Effector memory CD8-positive, alpha-beta T cell (primary cell): ENCODE measurements around the gene HOXC9.

ENCODE experiments used
- ATAC-seq: fragments of 150-1000 bp; cut with Tn5 transposase; replicated peaks from 2 replicates; pipeline ENCODE4 v1.10.0; 2021; ENCODE audit warnings: mild to moderate bottlenecking, moderate library complexity
- DNase-seq, 3 experiments: peaks; one replicate each; pipeline ENCODE4 v3.0.0; 2021
- H3K27ac Mint-ChIP-seq, 2 donors: one replicate each; pipeline ENCODE4 v1.8.0; 2022; ENCODE audit warnings: mild to moderate bottlenecking in 2 of 2, mixed read lengths in 2 of 2, moderate library complexity in 2 of 2
- H3K27me3 Mint-ChIP-seq, 2 donors: one replicate each; pipeline ENCODE4 v1.8.0; 2022; ENCODE audit warnings: mixed read lengths in 2 of 2
- H3K36me3 Mint-ChIP-seq: one replicate; pipeline ENCODE4 v1.8.0; 2022; ENCODE audit warnings: mild to moderate bottlenecking, moderate library complexity, mixed read lengths; ENCODE audit not compliant: insufficient read depth
- H3K4me1 Mint-ChIP-seq, 2 donors: one replicate each; pipeline ENCODE4 v1.8.0; 2022; ENCODE audit warnings: low read depth in 2 of 2, mixed read lengths in 2 of 2
- H3K4me3 Mint-ChIP-seq, 2 donors: one replicate each; pipeline ENCODE4 v1.8.0; 2022; ENCODE audit warnings: mild to moderate bottlenecking in 2 of 2, mixed read lengths in 2 of 2, moderate library complexity in 2 of 2
- H3K9me3 Mint-ChIP-seq, 2 donors: one replicate each; pipeline ENCODE4 v1.8.0; 2022; ENCODE audit warnings: mixed read lengths in 2 of 2

Gene HOXC9

DNA sequence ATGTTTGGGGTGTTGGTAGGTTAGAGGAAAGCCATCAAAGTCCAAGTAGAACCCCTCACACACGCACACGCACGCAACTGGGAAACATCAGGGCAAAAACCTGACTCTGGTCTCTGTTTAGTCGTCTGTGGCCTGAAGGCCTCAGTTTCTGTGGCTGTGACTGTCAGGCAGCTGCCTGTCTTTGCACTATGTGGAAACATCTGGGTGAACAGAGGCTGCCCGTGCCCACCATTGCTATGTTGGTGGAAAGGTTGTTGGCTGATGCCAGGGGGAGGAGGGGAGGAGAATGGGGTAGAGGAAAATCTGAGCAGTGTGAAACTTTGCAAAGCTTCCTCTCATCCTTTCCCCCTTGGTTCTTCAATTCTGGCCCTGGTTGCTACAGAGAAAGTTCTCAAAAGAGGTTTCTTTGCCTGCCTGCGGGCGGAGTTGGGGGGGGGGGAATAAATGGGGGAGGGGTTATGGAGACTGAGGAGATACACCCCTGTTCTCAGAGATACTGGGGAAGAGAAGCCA is 7.5 kb upstream of the HOXC9 start:
- Mint-ChIP-seq H3K36me3 (peaks cover 16% of the 10 kb centered on the region), H3K27ac (no peak overlapping the region), H3K4me1 (peaks cover 51 to 52% of the 10 kb centered on the region in 2 donors), H3K9me3 (no peaks in the 10 kb centered on the region), H3K27me3 (peaks cover 99 to 100% of the 10 kb centered on the region in 2 donors), H3K4me3 (no peak overlapping the region)
- ATAC-seq, result no peak
- DNase-seq, result no peak

DNA sequence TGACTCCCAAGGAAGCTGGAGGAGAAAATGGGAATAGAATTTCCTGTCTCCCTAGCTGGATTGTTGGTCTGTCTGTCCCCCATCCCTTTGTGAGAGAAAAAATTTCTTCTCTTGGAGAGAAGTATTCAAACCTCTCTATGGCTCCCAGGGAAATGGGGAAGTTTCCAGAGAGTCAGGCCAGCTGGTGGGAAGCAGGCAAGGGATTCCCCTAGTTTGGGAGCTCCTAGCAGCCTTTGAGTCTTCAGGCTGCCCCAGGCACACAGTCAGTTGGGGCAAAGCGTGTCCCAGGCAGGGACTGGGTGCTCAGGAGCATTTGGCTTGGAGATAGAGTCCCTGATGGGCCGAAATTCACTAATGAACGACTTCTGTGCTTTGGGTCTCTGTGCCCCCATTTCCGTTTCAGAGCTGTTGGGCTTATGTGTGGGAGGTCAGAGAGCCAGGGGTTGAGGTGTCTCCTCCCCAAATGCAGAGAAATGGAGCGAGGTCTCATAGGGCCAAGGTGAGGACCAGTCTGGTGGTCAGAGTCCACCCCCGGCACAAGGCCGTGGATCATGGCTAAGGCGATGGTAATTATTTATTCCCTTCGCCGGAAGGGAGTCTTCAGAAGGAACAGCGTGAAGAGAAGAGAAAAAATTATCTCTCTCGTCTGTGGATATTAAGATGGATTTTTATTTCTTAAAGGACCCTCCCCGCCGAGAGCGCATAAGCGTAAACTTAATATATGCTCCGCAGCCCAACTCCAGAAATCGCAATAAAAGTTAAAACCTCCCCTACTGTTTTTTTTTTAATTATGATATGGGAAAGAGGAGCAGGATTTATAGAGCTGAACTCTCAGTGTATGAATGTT is 6.6 kb upstream of the HOXC9 start:
- no peaks in the 10 kb centered on the region for H3K9me3 Mint-ChIP-seq
- ATAC-seq (no peak), DNase-seq (no peak)
- peaks cover 99 to 100% of the 10 kb centered on the region in 2 donors for H3K27me3 Mint-ChIP-seq
- H3K27ac Mint-ChIP-seq, result peak overlapping the region in 1 of 2 donors; percentile 22
- H3K36me3 Mint-ChIP-seq, result peaks cover 18% of the 10 kb centered on the region
- H3K4me3 Mint-ChIP-seq, result peak overlapping the region; percentile 78 to 88
- peaks cover 50 to 52% of the 10 kb centered on the region in 2 donors for H3K4me1 Mint-ChIP-seq

DNA sequence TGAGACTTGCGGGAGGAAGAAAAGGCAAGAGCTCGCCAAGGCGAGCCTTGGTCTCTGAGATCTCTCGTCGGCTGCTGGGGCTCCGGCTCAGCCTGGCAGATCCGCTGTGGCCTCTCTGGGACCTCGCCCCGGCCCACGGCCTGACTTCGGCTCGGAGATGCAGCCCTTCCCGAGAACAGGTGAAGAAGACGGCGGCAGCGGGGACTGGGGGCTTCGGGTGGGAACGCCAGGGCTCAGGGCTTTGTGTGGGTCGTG is 6.0 kb upstream of the HOXC9 start:
- Mint-ChIP-seq H3K4me1 (peaks cover 47 to 48% of the 10 kb centered on the region in 2 donors), H3K36me3 (peaks cover 21% of the 10 kb centered on the region), H3K27me3 (peaks cover 99 to 100% of the 10 kb centered on the region in 2 donors), H3K9me3 (no peaks in the 10 kb centered on the region), H3K27ac (peak overlapping the region in 1 of 2 donors; percentile 22), H3K4me3 (peak overlapping the region; percentile 78 to 88)
- DNase-seq (no peak), ATAC-seq (no peak)

DNA sequence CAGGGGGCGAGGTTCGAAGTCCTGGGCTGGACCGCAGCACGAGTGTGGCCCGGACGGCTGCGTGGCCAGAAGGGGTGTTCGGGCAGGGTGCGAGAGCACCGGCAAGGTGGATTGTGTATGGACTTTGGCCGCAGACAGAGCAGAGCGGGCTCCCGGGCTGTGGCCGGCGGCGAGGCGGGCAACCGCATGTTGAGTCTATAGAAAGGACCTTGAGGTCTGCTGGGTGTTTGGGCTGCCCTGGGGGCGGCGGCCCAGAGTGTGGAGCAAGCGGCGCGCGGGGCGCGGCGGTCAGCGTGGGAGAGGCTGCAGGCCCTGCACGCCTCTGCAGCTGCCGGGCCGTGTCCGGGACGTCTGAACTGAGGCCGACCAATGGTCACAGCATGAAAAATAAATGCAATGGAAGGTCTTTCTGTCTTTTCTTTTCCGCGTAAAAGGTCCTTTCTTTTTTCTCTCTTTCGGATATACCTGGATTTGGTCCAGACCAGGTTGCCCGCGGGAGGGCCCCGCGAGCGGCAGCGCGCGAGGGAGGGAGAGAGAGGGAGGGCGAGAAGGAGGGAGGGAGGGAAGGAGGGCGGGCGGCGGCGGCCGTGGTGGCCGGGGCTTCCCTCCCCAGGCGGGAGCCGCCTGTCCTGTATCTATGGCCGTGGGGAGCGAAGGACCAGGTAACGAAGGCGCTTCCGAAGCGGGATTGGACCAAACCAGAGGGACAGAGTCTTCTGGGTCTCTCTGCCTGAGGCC is 5.5 kb upstream of the HOXC9 start:
- H3K27ac Mint-ChIP-seq, result peak overlapping the region in 1 of 2 donors; percentile 22
- H3K9me3 Mint-ChIP-seq, result no peaks in the 10 kb centered on the region
- peaks cover 21% of the 10 kb centered on the region for H3K36me3 Mint-ChIP-seq
- peak overlapping the region; percentile 88 for H3K4me3 Mint-ChIP-seq
- H3K4me1 Mint-ChIP-seq, result peaks cover 43 to 44% of the 10 kb centered on the region in 2 donors
- ATAC-seq (no peak), DNase-seq (no peak)
- peaks cover 99 to 100% of the 10 kb centered on the region in 2 donors for H3K27me3 Mint-ChIP-seq

DNA sequence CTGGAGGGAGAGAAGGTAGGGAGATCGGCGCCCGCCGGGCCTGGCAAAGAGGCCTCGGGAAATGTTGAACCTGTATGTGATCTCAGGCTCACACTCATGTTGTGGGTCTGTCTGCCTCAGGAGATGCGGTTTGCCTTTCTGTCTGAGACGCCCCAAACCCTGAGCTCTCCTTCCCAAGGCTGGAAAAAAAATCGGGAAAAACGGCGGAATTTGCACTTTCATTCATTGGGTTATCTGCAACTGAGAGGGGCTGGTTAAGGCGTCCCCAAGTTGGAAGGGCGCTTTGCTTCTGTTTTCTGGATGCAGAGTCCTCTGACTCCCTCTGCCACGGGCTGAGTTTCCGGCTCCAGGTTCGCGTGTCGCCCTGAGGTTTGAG is 5.0 kb upstream of the HOXC9 start:
- Mint-ChIP-seq H3K36me3 (peaks cover 25% of the 10 kb centered on the region), H3K4me3 (peak overlapping the region; percentile 88), H3K27ac (no peak overlapping the region), H3K9me3 (no peaks in the 10 kb centered on the region), H3K4me1 (peaks cover 41 to 43% of the 10 kb centered on the region in 2 donors), H3K27me3 (peaks cover 99 to 100% of the 10 kb centered on the region in 2 donors)
- peak; percentile 52 for ATAC-seq
- DNase-seq, result no peak

DNA sequence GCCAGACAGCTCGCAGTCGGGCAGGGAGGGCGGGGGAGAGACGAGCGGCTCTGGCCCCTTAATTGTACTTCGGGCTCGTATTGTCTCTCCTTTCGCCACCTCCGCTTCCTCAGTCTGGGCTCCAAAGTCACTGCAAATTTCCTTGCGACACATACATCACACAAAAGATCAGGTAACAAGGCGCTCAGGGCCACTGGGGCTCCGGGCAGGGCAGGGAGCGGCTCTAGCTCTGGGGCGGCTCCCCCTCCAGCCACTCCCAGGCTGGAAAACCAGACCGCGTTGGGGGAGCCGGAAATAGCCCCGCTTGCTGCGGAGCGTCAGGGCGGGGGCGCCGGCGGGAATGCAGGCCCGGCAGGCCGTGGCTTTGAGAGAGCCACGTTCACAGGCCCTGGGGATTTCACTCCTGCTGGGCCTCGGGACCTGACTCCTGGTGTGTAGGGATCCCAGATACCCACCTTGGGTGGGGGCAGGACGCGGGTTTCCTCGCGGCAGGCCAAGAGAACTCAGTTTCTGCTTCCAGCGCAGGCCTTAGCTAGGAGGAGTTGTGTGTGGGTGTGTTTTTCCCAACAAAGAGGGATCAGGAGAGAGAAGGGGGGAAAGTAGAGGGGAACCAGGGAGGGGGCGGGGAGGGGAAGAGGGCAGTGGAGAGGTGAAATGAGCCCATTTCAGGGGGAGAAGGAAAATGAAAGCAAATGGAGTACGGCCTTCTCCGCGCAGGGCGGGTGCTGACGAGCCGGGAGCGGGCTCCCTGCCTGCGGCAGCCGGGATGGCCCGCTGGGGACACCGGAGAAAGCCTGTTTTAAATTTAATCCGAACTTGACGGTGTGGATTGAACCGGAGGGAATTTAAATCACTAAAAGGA is 4.4 kb upstream of the HOXC9 start:
- Mint-ChIP-seq H3K27me3 (peaks cover 99 to 100% of the 10 kb centered on the region in 2 donors), H3K9me3 (no peaks in the 10 kb centered on the region), H3K36me3 (peaks cover 23% of the 10 kb centered on the region), H3K27ac (peak overlapping the region; percentile 49 to 58), H3K4me3 (peak overlapping the region; percentile 88), H3K4me1 (peaks cover 34 to 36% of the 10 kb centered on the region in 2 donors)
- DNase-seq (no peak), ATAC-seq (peak; percentile 47)

DNA sequence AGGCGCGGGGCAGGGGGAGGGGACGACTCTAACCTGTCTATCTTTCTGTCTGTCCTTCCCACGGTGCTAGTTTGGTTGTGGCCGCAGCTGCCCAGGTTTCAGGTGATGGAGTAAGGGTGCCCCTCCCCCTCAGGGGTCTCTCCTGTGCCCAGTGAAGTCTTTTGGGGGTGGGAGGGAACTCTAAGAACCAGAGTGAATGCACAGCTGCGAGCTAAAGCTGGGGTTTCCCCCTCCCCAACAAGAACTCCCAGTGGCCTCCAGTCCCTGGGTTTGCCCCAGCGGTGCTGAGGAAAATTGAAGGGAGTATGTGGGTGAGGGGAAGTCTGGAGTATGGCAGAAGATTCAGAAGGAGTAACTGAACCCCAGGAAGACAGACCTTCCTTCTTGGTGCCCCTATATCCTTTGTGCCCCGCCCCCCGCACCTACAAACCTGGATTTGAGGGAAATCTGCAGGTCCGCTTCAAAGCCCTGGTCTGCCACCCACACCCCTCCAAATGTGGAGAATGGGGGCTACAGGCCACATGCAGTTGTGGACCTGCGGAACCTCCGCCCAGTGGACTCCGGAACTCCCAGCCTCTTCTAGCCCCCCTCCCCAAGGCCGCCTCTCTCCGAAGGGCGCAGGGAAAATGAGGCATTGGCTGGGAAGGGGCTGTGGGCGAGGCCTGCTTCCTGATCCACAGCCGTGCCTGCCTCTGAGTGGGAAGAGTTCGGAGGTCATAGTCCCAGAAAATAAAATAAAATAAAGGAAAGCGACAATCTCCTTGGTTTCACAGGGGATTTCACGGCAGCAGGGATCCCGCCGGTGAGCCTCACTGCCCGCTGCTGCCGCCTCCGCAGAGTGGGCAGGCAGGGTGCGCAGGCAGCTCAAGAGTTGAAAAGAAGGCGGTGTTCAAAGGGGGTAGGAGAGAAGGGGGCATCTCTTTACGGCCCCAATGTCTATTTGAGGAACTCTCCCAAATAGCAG is 3.4 kb upstream of the HOXC9 start:
- no peaks in the 10 kb centered on the region for H3K9me3 Mint-ChIP-seq
- peaks cover 30 to 32% of the 10 kb centered on the region in 2 donors for H3K4me1 Mint-ChIP-seq

DNA sequence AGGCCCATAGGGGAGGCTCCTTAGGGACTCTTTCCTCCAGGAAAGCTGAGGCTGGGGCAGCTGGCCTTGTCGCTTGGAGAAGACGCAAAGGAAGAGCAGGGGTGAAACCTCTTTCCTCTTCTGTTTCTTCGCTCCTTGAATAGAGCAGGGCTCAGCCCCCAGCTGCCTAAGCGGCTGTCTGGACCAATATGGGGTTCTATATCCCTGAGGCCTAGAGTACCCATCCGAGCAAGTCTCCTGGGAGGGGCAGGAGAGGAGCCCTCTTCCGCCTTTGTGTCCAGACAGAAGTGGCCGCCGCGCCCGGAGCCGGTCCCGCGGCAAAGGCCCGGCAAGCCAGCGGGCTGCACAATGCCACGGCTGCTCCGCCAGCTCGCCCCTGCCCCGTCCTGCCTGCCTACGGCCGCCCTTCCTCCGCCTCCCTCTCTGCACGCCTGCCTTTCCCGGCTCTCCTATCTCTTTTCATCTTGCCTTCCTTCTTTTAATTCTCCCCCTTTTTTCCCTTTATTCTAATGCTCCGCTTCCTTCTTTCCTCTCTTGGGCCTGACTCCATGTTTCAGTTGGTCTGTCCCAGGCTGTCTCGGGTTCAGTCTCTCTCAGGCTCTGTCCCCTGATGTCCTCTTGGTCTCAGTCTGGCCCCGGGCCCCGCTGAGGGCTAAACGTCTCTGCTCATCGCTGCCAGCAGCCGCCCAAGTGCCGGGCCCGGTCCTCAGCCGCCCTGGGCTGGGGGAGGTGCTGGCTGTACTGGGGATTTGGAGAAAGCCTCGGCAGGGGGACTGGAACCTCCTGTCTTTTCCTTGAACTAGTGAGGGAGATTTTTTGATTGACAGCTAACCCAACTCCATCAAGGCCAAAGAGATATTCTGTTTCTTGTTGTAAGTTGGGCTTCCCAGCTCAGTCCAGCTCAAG is 2.5 kb upstream of the HOXC9 start:
- peaks cover 99 to 100% of the 10 kb centered on the region in 2 donors for H3K27me3 Mint-ChIP-seq
- H3K4me1 Mint-ChIP-seq, result peaks cover 32% of the 10 kb centered on the region in 2 donors
- H3K27ac Mint-ChIP-seq, result no peak overlapping the region
- DNase-seq (no peak), ATAC-seq (no peak)
- H3K4me3 Mint-ChIP-seq, result peak overlapping the region in 1 of 2 donors; percentile 25
- H3K9me3 Mint-ChIP-seq, result no peaks in the 10 kb centered on the region
- peaks cover 23% of the 10 kb centered on the region for H3K36me3 Mint-ChIP-seq

More for the DNA sequence above, 3.4 kb upstream of the HOXC9 start:
- Mint-ChIP-seq H3K4me3 (peak overlapping the region; percentile 88), H3K27ac (no peak overlapping the region), H3K27me3 (peaks cover 99 to 100% of the 10 kb centered on the region in 2 donors), H3K36me3 (peaks cover 23% of the 10 kb centered on the region)
- DNase-seq, result no peak
- ATAC-seq, result no peak

DNA sequence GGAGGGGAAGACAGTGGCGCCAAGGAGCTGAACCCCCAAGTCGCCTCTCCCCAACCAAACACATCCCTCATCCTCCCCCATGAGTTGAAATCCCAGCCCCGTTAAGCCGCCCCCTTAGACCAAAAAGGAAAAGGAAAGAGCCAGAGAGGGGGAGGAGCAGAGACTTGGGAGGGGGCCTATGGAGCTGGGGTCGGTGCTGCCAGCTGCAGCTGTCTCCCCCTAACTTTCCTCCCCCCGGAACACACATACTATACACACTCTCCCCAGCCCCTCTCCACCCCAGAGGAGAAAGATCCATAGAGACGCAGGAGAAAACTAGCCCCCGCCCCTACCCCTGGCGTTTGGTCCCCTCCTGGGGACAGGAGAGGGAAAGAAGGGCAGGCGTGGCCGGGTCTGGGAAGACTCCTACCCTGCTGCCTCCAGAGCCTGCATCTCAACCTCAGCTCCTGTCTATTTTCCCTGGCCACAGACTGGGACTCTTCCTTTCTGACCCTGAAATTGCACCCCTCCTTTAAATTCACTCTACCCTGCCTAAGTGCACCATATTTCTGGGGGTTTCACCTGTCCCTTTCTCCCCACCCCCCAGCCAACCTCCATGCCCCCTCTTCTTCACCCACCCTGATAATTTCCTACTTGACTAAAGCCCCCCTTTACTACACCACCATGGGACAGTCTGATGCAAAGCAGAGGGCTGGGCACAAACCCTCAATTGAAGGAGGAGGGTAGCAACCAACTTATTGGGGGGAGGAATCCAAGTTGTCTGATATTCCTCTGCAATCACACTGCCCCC is 1.7 kb upstream of the HOXC9 start:
- Mint-ChIP-seq H3K9me3 (no peaks in the 10 kb centered on the region), H3K27ac (no peak overlapping the region), H3K27me3 (peaks cover 99 to 100% of the 10 kb centered on the region in 2 donors), H3K4me1 (peaks cover 32 to 33% of the 10 kb centered on the region in 2 donors), H3K36me3 (peaks cover 23% of the 10 kb centered on the region), H3K4me3 (no peak overlapping the region)
- DNase-seq, result no peak
- no peak for ATAC-seq

DNA sequence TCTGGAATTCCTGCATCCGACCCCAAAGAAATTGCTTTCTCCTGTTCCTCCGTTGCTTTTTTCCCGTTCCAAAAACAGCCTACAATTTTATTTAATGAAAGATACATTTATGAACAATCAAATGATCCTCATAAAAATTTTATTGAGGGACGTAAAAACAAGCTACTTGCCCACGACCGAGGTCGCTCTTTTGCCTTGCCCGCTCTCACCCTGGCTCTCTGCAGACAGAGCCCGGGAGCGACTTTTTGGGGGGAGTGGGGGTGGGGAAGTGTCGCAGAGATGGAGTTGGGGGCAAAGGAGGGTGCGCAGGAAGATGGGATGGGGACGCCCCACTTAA is 1.1 kb upstream of the HOXC9 start:
- Mint-ChIP-seq H3K4me1 (peaks cover 28 to 30% of the 10 kb centered on the region in 2 donors), H3K9me3 (no peaks in the 10 kb centered on the region), H3K4me3 (no peak overlapping the region), H3K27me3 (peaks cover 99 to 100% of the 10 kb centered on the region in 2 donors), H3K27ac (no peak overlapping the region), H3K36me3 (peaks cover 21% of the 10 kb centered on the region)
- no peak for DNase-seq
- ATAC-seq, result no peak

DNA sequence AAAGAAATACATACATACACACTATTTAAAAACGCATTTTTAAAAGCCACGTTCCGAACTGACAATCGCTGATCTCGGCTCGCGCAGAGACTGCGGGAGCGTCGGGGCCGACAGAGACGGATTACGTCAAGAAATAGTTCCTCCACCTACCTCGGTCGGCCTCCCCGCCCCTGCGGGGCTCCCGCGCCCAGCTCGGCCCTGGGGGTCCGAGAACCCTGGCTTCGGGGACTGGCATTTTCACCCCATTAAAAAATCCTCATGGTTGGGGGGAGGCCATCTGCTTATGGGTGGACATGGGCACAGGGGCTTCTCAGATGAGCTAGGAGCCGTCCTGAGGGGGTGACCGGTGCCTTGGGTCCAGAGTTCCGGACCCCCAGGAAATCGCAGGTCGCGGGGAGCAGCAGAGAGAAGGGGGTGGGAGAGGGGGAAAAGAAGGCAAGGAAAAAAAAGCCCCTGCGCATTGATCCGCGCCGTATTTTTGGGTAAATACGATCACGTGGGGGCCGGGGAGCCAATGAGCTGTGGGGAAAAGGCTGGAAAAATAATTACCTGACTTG is 324 bp upstream of the HOXC9 start:
- DNase-seq, result no peak
- no peak for ATAC-seq
- Mint-ChIP-seq H3K36me3 (peaks cover 18% of the 10 kb centered on the region), H3K27me3 (peaks cover 99 to 100% of the 10 kb centered on the region in 2 donors), H3K4me1 (peaks cover 24 to 25% of the 10 kb centered on the region in 2 donors), H3K27ac (no peak overlapping the region), H3K4me3 (peak overlapping the region; percentile 59 to 62), H3K9me3 (no peaks in the 10 kb centered on the region)
